Lower lobe of right lung (tissue), 2 donors: ENCODE data around the gene GPC6. TPM values are rescaled to one million over a fixed set of nuclear protein-coding genes. Genes with fewer than 3 reads are reported as not detected.

Experiments used
- ATAC-seq, 2 donors: fragments of 200-7000 bp; cut with Tn5 transposase; one replicate each; pipeline ENCODE4 v1.9.1; 2020 to 2022; ENCODE audit warnings: mild to moderate bottlenecking in 2 of 2, moderate library complexity in 2 of 2
- DNase-seq: peaks from one replicate; pipeline ENCODE4 v3.0.0-alpha.2; 2020
- H3K27ac ChIP-seq: fragments of 200-600 bp; one replicate; pipeline ENCODE4 v1.8.0; 2022
- H3K27me3 ChIP-seq: fragments of 200-600 bp; one replicate; pipeline ENCODE4 v1.8.0; 2022; ENCODE audit warnings: low read depth
- H3K36me3 ChIP-seq: fragments of 200-600 bp; one replicate; pipeline ENCODE4 v1.8.0; 2022; ENCODE audit warnings: mild to moderate bottlenecking
- H3K4me1 ChIP-seq: fragments of 200-600 bp; one replicate; pipeline ENCODE4 v1.8.0; 2022
- H3K4me3 ChIP-seq: fragments of 200-600 bp; one replicate; pipeline ENCODE4 v1.8.0; 2022; ENCODE audit warnings: mild to moderate bottlenecking
- H3K9me3 ChIP-seq: fragments of 200-600 bp; one replicate; pipeline ENCODE4 v1.8.0; 2022
- intact Hi-C: fragments of 100-400 bp; cut with DNase I; formaldehyde crosslinking; loops from one replicate; pipeline ENCODE4 v1.11.0; 2022
- total RNA-seq: library from RNA; stranded (reverse); fragmentation: NEBNext Ultra II Directional; extraction: Animal tissue kit (Norgen Biotek cat#: 25700); gene quantifications from one replicate; pipeline ENCODE4 v1.2.1, GENCODE V29; 2021
- TF ChIP-seq, protein P1 (sequence below): fragments of 200-600 bp; IDR thresholded peaks from one replicate; pipeline ENCODE4 v1.8.0; 2022; ENCODE audit warnings: antibody characterized with exemption, mild to moderate bottlenecking
- donor health status: DM: no; HTN: yes; CAD: no; lungs with severe emphysema.

The GPC6 gene
- total RNA-seq, 1 donor from 2014 or later: 5.5 TPM

DNA sequence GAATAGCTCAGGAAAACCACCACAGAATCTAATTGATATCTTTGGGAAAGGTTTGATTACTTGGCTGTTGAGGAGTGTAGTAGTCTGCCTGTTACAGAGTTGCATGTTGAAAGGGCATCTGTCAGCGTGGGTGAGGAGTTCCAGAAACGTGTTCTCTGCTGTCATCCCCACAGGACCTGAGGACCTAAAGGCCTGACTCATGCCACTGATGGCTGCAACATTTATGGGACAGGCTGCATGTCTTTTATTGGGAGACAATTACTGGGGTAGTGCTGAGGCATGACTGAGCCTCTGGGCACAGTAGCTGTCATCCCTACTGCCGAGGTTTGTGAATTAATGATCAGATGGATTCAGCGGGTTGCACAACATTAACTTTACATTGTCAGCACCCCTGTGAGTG, 525.9 kb downstream of the GPC6 start:
- no peaks in the 10 kb centered on the region for H3K4me1 ChIP-seq
- H3K27ac ChIP-seq: no peak overlapping the region
- no peaks in the 10 kb centered on the region for H3K27me3 ChIP-seq
- DNase-seq: no peak
- H3K36me3 ChIP-seq: no peaks in the 10 kb centered on the region
- TF ChIP-seq, protein P1, sequence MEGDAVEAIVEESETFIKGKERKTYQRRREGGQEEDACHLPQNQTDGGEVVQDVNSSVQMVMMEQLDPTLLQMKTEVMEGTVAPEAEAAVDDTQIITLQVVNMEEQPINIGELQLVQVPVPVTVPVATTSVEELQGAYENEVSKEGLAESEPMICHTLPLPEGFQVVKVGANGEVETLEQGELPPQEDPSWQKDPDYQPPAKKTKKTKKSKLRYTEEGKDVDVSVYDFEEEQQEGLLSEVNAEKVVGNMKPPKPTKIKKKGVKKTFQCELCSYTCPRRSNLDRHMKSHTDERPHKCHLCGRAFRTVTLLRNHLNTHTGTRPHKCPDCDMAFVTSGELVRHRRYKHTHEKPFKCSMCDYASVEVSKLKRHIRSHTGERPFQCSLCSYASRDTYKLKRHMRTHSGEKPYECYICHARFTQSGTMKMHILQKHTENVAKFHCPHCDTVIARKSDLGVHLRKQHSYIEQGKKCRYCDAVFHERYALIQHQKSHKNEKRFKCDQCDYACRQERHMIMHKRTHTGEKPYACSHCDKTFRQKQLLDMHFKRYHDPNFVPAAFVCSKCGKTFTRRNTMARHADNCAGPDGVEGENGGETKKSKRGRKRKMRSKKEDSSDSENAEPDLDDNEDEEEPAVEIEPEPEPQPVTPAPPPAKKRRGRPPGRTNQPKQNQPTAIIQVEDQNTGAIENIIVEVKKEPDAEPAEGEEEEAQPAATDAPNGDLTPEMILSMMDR: no peak
- intact Hi-C loops: no loop called here
- no peak for ATAC-seq
- H3K4me3 ChIP-seq: no peak overlapping the region
- no peaks in the 10 kb centered on the region for H3K9me3 ChIP-seq

DNA sequence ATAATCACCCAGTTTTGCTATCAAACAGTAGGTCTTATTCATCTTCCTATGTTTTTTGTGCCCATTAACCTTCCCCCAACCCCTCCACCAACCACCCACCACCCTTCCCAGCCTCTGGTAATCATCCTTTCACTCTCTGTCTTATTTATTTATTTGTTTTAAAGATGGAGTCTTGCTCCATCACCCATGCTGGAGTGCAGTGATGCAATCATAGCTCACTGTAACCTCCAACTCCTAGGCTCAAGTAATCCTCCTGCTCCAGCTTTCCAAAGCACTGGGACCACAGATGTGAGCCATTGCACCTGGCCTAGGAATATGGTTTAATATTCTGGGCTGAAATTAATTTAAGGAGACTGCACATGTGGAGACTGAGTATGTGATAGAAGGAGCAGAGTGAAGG, 527.0 kb downstream of the GPC6 start:
- intact Hi-C loops: no loop called here
- TF ChIP-seq, protein P1: no peak
- DNase-seq: no peak
- no peak overlapping the region for H3K4me3 ChIP-seq
- H3K36me3 ChIP-seq: no peaks in the 10 kb centered on the region
- H3K4me1 ChIP-seq: no peaks in the 10 kb centered on the region
- no peak for ATAC-seq
- no peaks in the 10 kb centered on the region for H3K27me3 ChIP-seq
- no peaks in the 10 kb centered on the region for H3K9me3 ChIP-seq
- no peak overlapping the region for H3K27ac ChIP-seq

DNA sequence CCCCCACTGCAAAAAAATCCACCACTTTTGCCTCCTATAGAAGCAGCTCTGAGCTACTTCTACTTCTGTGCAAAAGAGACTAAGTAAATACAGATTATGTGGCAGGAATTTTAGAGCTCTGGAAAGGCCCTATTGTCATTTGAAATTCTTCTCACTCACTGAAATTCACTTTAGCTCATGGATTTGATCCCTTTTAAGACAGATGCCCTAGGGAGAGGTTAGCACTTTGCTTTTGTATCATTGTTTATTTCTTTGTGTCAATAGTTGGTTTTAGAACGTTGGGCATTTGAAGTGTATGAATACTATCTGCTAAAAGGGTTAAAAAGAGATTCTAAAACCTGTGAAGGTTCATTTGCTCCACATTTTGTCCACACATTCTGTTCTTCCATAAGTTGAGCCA, 528.7 kb downstream of the GPC6 start:
- H3K36me3 ChIP-seq: no peaks in the 10 kb centered on the region
- no peaks in the 10 kb centered on the region for H3K4me1 ChIP-seq
- no peaks in the 10 kb centered on the region for H3K9me3 ChIP-seq
- no peak overlapping the region for H3K27ac ChIP-seq
- no peaks in the 10 kb centered on the region for H3K27me3 ChIP-seq
- H3K4me3 ChIP-seq: no peak overlapping the region
- DNase-seq (no peak), ATAC-seq (no peak)
- TF ChIP-seq, protein P1: no peak
- intact Hi-C loops: no loop called here

DNA sequence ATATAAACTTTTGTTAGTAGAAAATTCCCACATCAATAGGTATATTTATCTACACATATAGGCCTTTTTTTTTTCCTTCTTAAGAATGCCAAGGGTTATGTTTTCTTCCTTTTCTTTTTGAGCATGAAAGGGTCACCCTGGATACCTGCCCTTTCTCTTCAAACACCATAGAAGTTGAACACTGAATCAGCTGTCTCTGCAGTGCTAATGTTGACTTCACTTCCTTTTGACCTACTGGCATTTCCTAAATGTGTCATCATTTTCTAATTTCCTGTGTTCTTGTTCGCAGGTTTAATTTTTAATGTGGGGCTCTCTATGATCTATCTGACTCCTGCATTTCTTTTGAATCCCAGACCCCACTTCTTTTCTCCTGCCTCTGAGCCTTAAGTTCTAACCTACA, 532.0 kb downstream of the GPC6 start:
- intact Hi-C loops: no loop called here
- H3K4me3 ChIP-seq: no peak overlapping the region
- TF ChIP-seq, protein P1: no peak
- H3K36me3 ChIP-seq: no peaks in the 10 kb centered on the region
- ATAC-seq (no peak), DNase-seq (no peak)
- H3K9me3 ChIP-seq: no peaks in the 10 kb centered on the region
- H3K4me1 ChIP-seq: no peaks in the 10 kb centered on the region
- no peak overlapping the region for H3K27ac ChIP-seq
- no peaks in the 10 kb centered on the region for H3K27me3 ChIP-seq

DNA sequence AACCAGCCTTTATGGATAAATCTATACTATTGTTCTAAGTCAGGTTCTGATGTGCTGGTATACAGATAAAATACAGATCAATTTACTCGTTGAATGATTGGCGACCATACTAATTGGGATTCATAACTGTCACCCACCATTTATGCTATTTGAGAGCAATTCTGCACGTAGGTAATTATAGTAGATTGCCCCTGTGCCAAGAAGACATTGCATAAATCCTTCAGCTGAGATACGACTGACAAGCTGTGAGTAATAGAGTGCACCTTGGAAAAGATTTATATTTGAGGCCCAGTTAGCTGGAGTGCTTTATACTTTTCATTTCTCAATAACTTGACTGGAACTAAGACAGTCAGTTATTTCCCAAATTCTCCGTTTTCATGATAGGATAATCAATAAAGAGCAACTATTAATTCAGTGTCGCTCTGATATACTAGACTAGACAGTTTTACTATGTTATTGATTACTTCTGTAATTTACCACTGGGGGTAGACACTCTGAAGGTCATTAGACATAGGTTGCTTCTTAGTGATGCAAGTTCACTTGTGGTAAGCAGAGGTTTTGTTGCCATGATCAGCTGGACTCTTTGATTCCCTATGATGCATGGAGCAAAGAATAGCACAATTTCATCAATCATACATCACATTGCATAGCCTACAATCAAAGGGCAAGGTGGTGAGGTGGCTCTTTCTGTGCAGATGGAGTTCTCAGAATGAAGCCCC, 536.3 kb downstream of the GPC6 start:
- Histone ChIP-seq H3K27me3 (no peaks in the 10 kb centered on the region), H3K4me1 (no peaks in the 10 kb centered on the region), H3K27ac (no peak overlapping the region), H3K4me3 (no peak overlapping the region), H3K9me3 (no peaks in the 10 kb centered on the region), H3K36me3 (no peaks in the 10 kb centered on the region)
- ATAC-seq (no peak), DNase-seq (no peak)
- TF ChIP-seq, protein P1: no peak
- intact Hi-C loops: no loop called here
